Keratinocyte (primary cell): Measurements from ENCODE around the gene VN1R5. TPM values are rescaled to one million over a fixed set of nuclear protein-coding genes. Genes with fewer than 3 reads are reported as not detected.

ENCODE experiments used
- DNase-seq: peaks from one replicate; pipeline ENCODE4 v3.0.0-alpha.2; 2011; ENCODE audit warnings: low read depth, missing footprints, low spot score
- FAIRE-seq: peaks from 2 replicates; lab custom pipeline; 2011; peaks lifted over from hg19 to GRCh38; lab: Jason Lieb, UNC
- H2AFZ ChIP-seq: 2 replicates; pipeline ENCODE4 v1.6.0; 2012; ENCODE audit warnings: low read length, control low read depth, inconsistent platforms; ENCODE audit not compliant: control insufficient read depth
- H3K27ac ChIP-seq: 2 replicates; pipeline ENCODE4 v1.5.1; 2011; ENCODE audit warnings: low read length; ENCODE audit not compliant: control insufficient read depth, insufficient read depth
- H3K27me3 ChIP-seq: 3 replicates; pipeline ENCODE4 v1.6.0; 2011; ENCODE audit warnings: low read length; ENCODE audit not compliant: control insufficient read depth, insufficient read depth; ENCODE audit errors: extremely low read depth
- H3K36me3 ChIP-seq, 2 experiments: 2 replicates in 1 of 2; 3 replicates in 1 of 2; pipeline ENCODE4 v1.5.1; 2011; ENCODE audit warnings: low read length in 2 of 2, mild to moderate bottlenecking in 1 of 2; ENCODE audit not compliant: control insufficient read depth in 2 of 2, insufficient read depth in 2 of 2; ENCODE audit errors: extremely low read depth in 1 of 2
- H3K4me1 ChIP-seq: 3 replicates; pipeline ENCODE4 v1.5.1; 2011; ENCODE audit warnings: low read length; ENCODE audit not compliant: control insufficient read depth, insufficient read depth; ENCODE audit errors: extremely low read depth
- H3K4me2 ChIP-seq: 3 replicates; pipeline ENCODE4 v1.6.0; 2011; ENCODE audit warnings: low read depth, low read length; ENCODE audit not compliant: control insufficient read depth, insufficient read depth; ENCODE audit errors: extremely low read depth
- H3K4me3 ChIP-seq, 3 experiments: fragments of 200-600 bp in 1 of 3; sonication (generic) in 1 of 3; 2 replicates in 2 of 3; 3 replicates in 1 of 3; pipeline ENCODE4 v1.5.1; 2011 to 2016; ENCODE audit warnings: low read length in 3 of 3, mild to moderate bottlenecking in 3 of 3, control low read depth in 2 of 3, inconsistent platforms in 1 of 3, low read depth in 1 of 3, mixed read lengths in 1 of 3, mixed run types in 1 of 3, moderate library complexity in 1 of 3; ENCODE audit not compliant: control insufficient read depth in 2 of 3, insufficient read depth in 2 of 3; ENCODE audit errors: extremely low read depth in 1 of 3
- H3K79me2 ChIP-seq: 2 replicates; pipeline ENCODE4 v1.6.0; 2012; ENCODE audit warnings: low read length; ENCODE audit not compliant: control insufficient read depth, insufficient read depth
- H3K9ac ChIP-seq: 3 replicates; pipeline ENCODE4 v1.6.0; 2011; ENCODE audit warnings: low read length; ENCODE audit not compliant: control insufficient read depth, insufficient read depth; ENCODE audit errors: extremely low read depth
- H3K9me1 ChIP-seq: 3 replicates; pipeline ENCODE4 v1.6.0; 2011; ENCODE audit warnings: low read length; ENCODE audit not compliant: control insufficient read depth, insufficient read depth; ENCODE audit errors: extremely low read depth
- H3K9me3 ChIP-seq: 2 replicates; pipeline ENCODE4 v1.5.1; 2012; ENCODE audit warnings: low read depth, low read length; ENCODE audit not compliant: control insufficient read depth
- H4K20me1 ChIP-seq: 3 replicates; pipeline ENCODE4 v1.6.0; 2011; ENCODE audit warnings: low read length; ENCODE audit not compliant: control insufficient read depth, insufficient read depth; ENCODE audit errors: extremely low read depth
- EZH2 ChIP-seq: IDR thresholded peaks from one replicate; pipeline ENCODE4 v1.6.1; 2012; ENCODE audit warnings: inconsistent platforms, mild to moderate bottlenecking, low read length, moderate library complexity
- dilution Hi-C: fragments of 300-500 bp; cut with MboI; formaldehyde crosslinking; loops from one replicate; pipeline ENCODE4 v1.7.0; 2020; ENCODE audit warnings: low sequenced_read_pairs; ENCODE audit not compliant: extremely low pct_ligation_motif_present
- polyA plus RNA-seq, 5 experiments: library from polyadenylated mRNA; depleted of rRNA in 3 of 5; stranded (reverse) in 3 of 5; stranded (forward) in 1 of 5; unstranded in 1 of 5; fragments of >200 nt; gene quantifications; 1 replicate in 1 of 5; 2 replicates in 3 of 5; 3 replicates in 1 of 5; pipeline versions ENCODE4 v1.2.1 to v1.2.3, GENCODE V29; 2011 to 2012; ENCODE audit warnings: missing spikeins in 2 of 5, low read depth in 1 of 5, low replicate concordance in 1 of 5
- TF ChIP-seq, protein P1 (sequence below), 3 experiments: IDR thresholded peaks in 1 of 3; conservative IDR thresholded peaks in 1 of 3; optimal IDR thresholded peaks in 1 of 3; 2 replicates in 2 of 3; 3 replicates in 1 of 3; pipeline versions ENCODE3 to v1.5.1; 2011; ENCODE audit warnings: low read length in 3 of 3, mild to moderate bottlenecking in 3 of 3, moderate library complexity in 2 of 3, control low read depth in 1 of 3, inconsistent platforms in 1 of 3; ENCODE audit not compliant: insufficient read depth in 2 of 3; ENCODE audit errors: extremely low read depth in 1 of 3

VN1R5 gene
- polyA plus RNA-seq, 1 donor (not counting 4 experiments of a cell fraction or from before 2014, with no cell fraction given), result not detected

DNA sequence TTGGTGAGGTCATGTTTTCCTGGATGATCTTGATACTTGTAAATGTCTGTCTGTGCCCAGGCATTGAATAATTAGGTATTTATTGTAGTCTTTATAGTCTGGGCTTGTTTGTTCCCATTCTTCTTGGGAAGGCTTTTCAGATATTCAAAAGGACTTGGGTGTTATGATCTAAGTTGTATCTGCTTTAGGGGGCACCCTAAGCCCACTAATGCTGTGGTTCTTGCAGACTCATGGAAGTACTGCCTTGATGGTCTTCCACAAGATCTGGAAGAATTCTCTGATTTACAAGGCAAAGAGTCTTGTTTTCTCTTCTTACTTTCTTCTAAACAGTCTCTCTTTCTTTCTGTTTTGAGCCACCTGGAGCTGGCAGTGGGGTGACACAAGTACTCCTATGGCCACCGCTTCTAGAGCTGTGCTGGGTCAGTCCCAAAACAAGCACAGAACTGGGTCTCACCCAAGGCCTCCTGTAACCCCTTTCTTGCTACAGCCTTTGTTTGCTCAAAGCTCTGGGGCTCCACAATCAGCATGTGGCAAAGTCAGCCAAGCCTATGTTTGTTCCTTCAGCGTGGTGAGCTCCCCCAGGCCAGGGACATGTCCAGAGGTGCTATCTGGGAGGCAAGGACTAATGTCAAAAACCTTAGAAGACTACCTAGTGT lies 12.6 kb downstream of the VN1R5 start:
- H3K4me3 ChIP-seq, result no peak overlapping the region
- H2AFZ ChIP-seq, result no peak overlapping the region
- no peaks in the 10 kb centered on the region for H3K36me3 ChIP-seq
- TF ChIP-seq, protein P1, sequence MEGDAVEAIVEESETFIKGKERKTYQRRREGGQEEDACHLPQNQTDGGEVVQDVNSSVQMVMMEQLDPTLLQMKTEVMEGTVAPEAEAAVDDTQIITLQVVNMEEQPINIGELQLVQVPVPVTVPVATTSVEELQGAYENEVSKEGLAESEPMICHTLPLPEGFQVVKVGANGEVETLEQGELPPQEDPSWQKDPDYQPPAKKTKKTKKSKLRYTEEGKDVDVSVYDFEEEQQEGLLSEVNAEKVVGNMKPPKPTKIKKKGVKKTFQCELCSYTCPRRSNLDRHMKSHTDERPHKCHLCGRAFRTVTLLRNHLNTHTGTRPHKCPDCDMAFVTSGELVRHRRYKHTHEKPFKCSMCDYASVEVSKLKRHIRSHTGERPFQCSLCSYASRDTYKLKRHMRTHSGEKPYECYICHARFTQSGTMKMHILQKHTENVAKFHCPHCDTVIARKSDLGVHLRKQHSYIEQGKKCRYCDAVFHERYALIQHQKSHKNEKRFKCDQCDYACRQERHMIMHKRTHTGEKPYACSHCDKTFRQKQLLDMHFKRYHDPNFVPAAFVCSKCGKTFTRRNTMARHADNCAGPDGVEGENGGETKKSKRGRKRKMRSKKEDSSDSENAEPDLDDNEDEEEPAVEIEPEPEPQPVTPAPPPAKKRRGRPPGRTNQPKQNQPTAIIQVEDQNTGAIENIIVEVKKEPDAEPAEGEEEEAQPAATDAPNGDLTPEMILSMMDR (optimal IDR thresholded peaks at IDR 0.05 in 1 of 3, IDR thresholded peaks at IDR 0.05 in 1 of 3, conservative IDR thresholded peaks at IDR 0.05 in 1 of 3; ENCODE audit: extremely low read depth in 1 of 3, insufficient read depth in 2 of 3, low read length in 3 of 3), result no peak
- no peak for TF ChIP-seq EZH2
- H3K27me3 ChIP-seq, result no peaks in the 10 kb centered on the region
- no peaks in the 10 kb centered on the region for H3K9me1 ChIP-seq
- H3K4me2 ChIP-seq, result no peak overlapping the region
- DNase-seq (no peak), FAIRE-seq (no peak)
- H3K9me3 ChIP-seq, result no peaks in the 10 kb centered on the region
- no peaks in the 10 kb centered on the region for H4K20me1 ChIP-seq
- no peaks in the 10 kb centered on the region for H3K4me1 ChIP-seq
- no peak overlapping the region for H3K9ac ChIP-seq
- H3K79me2 ChIP-seq, result no peaks in the 10 kb centered on the region
- H3K27ac ChIP-seq, result no peak overlapping the region
- dilution Hi-C loops, result no loop called here

DNA sequence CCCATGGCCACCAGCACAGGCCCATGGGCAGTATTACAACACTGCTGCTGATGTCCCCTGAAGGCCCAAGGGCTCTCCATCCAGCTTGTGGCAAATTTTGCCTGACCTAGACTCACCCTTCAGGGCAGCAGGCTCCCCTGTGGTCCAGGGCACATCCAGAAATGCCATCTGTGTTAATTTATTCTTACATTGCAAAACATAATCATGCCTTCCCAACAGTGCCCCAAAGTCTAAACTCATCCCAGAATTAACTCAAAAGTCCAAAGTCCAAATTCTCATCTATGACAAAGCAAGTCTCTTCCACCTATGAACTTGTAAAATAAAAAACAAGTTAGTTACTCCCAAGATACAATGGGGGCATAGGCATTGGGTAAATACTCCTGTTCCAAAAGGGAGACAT lies 13.3 kb downstream of the VN1R5 start:
- Histone ChIP-seq H3K4me2 (no peak overlapping the region), H3K27ac (no peak overlapping the region), H3K36me3 (no peaks in the 10 kb centered on the region), H3K79me2 (no peaks in the 10 kb centered on the region), H3K9ac (no peak overlapping the region), H3K9me3 (no peaks in the 10 kb centered on the region), H3K4me3 (no peak overlapping the region), H3K4me1 (no peaks in the 10 kb centered on the region), H4K20me1 (no peaks in the 10 kb centered on the region), H3K9me1 (no peaks in the 10 kb centered on the region), H3K27me3 (no peaks in the 10 kb centered on the region), H2AFZ (no peak overlapping the region)
- TF ChIP-seq EZH2, result no peak
- TF ChIP-seq, protein P1 (optimal IDR thresholded peaks at IDR 0.05 in 1 of 3, IDR thresholded peaks at IDR 0.05 in 1 of 3, conservative IDR thresholded peaks at IDR 0.05 in 1 of 3; ENCODE audit: extremely low read depth in 1 of 3, insufficient read depth in 2 of 3, low read length in 3 of 3), result no peak
- FAIRE-seq, result no peak
- dilution Hi-C loops, result no loop called here
- DNase-seq, result no peak
